NOMO-1 treated with DMSO at 0.1 percent for 48 hours (cell line): ENCODE results near the gene RANBP1.
A peak's percentile ranks its signal among the peaks of the same experiment; 100 is the strongest.

Experiments
- DNase-seq: peaks from one replicate; lab custom pipeline; 2025; ENCODE audit not compliant: unreplicated experiment; lab: John Stamatoyannopoulos, UW

RANBP1 gene

GRCh38 chr22:20107951-20108756 is 7.8 kb upstream of the RANBP1 start:
- no peak for DNase-seq

- no peak for DNase-seq
Measured at GRCh38 chr22:20108757-20109230, 7.1 kb upstream of the RANBP1 start.

DNA sequence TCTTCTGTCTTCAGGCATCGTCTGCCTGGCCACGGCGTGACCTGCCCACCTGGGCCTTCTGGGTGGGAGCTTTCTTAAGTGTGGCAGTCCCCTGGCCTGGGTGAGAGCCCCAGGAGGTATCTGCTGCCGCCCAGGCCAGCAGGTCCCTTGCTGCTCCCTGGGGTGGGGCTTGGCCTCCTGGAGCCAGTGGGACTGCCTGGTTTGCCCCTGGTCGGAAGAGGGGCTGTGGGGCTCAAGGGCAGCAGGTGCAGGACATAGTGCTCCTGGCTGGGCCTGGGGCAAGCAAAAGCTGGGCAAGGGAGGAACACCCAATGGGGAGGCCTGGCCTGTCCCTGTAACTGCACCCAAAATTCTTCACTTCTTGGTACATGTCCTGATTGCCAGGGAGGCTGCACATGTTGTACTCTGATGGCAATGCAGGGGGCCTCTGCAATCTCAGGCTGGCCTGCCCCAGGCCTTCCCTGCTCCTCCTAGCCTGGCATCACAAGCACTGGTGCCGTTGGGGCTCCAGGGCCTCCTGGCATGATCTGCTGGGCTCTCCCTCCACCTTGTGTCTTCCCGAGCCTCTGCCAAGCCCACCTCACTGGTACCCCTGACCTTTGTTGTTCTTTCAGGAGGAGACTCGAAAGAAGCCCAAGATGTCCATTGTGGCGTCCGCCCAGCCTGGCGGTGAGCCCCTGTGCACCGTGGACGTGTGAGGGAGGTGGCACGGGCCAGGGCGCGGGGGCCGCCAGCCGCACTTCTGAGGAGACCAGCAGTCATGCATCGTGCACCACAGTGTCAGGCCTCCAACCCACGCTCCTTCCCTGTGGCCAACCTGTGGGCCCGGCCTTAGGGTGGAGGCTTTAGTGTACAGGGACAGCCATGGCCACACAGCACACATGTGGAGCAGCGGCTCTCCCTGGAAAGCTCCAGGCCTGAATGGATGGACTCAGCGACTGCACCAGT is 6.2 kb upstream of the RANBP1 start:
- no peak for DNase-seq

- DNase-seq: no peak
Measured at GRCh38 chr22:20110359-20110985, 5.4 kb upstream of the RANBP1 start.

GRCh38 chr22:20111045-20111688 is 4.7 kb upstream of the RANBP1 start:
- peak; percentile 40 for DNase-seq

- no peak for DNase-seq
Measured at GRCh38 chr22:20111689-20112622, 3.9 kb upstream of the RANBP1 start.

DNA sequence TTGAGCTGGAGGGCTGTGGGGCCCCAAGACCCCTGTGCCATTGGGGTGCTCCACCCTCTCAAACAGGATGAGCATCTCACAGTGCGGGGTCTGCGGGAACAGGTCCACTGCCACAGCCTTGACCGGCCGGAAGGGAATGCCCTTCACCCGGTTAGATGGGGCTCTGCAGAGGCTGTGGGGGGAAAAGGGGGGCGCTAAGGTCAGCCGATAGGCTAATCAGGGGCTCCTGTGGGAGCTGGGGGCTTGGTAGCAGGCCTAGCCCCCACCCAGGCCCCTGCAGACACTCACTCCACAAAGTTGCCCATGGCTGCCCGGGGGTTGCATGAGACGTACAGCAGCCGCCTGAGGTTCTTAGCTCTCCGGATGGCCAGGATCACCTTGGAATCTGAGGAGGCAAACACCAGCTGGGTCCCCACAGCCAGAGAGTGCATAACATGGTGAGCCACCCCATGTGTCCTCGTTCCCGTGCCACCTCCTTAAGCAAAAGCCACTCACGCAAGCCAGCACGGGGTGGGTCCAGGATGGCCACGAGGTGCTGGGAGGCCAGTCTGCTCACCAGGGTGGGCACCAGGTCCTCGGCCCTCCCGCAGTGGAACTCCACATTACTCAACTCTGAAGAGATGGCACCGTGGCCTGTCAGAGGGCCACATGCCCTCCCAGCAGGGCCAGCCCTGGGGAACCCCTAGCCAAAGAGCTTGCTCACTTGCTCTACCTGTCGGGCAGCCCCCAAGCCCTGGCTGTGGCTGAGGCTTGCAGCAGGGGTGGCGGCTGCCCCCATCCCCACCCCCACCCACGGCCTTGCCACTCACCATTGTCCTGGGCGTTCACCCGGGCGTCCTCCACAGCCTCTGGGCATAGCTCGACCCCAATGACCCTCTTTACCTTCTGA is 3.0 kb upstream of the RANBP1 start:
- no peak for DNase-seq

GRCh38 chr22:20113551-20114310 is 2.2 kb upstream of the RANBP1 start:
- no peak for DNase-seq

- DNase-seq: no peak
Measured at GRCh38 chr22:20114506-20115475, 1.1 kb upstream of the RANBP1 start.

GRCh38 chr22:20116376-20116950 is 559 bp downstream of the RANBP1 start:
- DNase-seq: no peak

GRCh38 chr22:20116951-20117632 is 1.2 kb downstream of the RANBP1 start, which contains the start of gene TRMT2A:
TRMT2A (minus strand) TSS chr22:20117226; CDS start chr22:20116906, 320 bp downstream.
- peak; percentile 95 for DNase-seq

- DNase-seq: no peak
Measured at GRCh38 chr22:20117633-20118299, 1.9 kb downstream of the RANBP1 start.

- DNase-seq: no peak
Measured at GRCh38 chr22:20118300-20119020, 2.6 kb downstream of the RANBP1 start.

- no peak for DNase-seq
Measured at GRCh38 chr22:20121856-20122415, 6.0 kb downstream of the RANBP1 start.
